ENCODE measurements around the gene MYD88. TPM values are rescaled to one million over a fixed set of nuclear protein-coding genes. Genes with fewer than 3 reads are reported as not detected.

The MYD88 gene
- polyA plus RNA-seq, 1 experiment: 32.4 TPM

DNA sequence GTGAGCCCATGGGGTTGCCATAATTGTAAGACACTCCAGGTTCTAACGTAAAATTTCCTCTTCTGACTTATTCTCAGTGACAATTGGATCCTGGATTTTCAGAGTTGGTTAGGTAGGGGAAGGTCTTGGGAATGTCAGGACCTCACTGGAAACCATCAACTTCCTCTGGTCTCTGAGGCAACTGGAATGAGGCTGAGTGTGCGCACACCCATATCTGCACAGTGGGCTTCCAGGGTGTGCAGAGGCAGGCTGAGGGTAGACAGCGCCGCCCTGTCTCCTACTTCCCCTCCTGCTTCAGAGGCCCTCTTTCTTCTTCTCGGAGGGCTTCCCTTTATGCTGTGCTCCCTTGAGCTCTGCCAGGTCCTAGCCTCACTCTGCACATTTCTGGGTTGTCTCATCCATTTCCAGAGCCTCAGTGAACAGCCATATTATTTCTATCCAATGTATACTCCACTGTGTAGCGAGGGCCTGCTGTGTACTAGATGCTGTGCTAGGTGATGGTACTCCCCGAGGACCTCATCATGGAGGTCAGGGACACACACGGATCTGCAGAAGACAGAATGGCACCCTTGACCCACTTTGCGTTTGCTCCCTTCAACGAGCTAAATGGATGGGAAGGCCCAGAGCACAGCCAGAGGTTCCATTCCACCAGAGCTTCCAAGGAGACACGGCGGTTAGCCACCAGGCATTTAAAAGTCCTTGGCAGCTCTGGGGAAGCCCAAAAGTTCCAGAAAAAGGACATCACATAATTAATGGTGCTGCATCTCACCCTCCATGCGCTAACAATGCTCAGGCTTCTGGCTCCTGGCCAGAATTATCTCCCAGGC, 19.8 kb upstream of the MYD88 start:
- Histone ChIP-seq H3K27me3 (ENCODE audit: control insufficient read depth, insufficient read depth, low read length) (peaks cover 6% of the 10 kb centered on the region), H3K4me3 (ENCODE audit: low read depth, low read length) (no peak overlapping the region), H3K9me3 (ENCODE audit: control insufficient read depth, insufficient read depth, low read length) (no peaks in the 10 kb centered on the region), H3K27ac (ENCODE audit: low read depth, low read length) (no peak overlapping the region)
- no peak for DNase-seq (ENCODE audit: low read depth, low spot score)
- CTCF ChIA-PET: interaction anchor here (0.6 to 2.6 kb wide), 10 partner anchors 13 to 1390 kb away, joined by 3 to 10 read pairs (median 6); partner anchors contain the start of gene XYLB
- TF ChIP-seq, protein P1, sequence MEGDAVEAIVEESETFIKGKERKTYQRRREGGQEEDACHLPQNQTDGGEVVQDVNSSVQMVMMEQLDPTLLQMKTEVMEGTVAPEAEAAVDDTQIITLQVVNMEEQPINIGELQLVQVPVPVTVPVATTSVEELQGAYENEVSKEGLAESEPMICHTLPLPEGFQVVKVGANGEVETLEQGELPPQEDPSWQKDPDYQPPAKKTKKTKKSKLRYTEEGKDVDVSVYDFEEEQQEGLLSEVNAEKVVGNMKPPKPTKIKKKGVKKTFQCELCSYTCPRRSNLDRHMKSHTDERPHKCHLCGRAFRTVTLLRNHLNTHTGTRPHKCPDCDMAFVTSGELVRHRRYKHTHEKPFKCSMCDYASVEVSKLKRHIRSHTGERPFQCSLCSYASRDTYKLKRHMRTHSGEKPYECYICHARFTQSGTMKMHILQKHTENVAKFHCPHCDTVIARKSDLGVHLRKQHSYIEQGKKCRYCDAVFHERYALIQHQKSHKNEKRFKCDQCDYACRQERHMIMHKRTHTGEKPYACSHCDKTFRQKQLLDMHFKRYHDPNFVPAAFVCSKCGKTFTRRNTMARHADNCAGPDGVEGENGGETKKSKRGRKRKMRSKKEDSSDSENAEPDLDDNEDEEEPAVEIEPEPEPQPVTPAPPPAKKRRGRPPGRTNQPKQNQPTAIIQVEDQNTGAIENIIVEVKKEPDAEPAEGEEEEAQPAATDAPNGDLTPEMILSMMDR (IDR thresholded peaks at IDR 0.05; ENCODE audit: low read depth, low read length): no peak
- POLR2A ChIA-PET: interaction anchor here (1.1 kb wide), 1 partner anchor 10 kb away, joined by 4 read pairs; no protein-coding TSS in a partner anchor

DNA sequence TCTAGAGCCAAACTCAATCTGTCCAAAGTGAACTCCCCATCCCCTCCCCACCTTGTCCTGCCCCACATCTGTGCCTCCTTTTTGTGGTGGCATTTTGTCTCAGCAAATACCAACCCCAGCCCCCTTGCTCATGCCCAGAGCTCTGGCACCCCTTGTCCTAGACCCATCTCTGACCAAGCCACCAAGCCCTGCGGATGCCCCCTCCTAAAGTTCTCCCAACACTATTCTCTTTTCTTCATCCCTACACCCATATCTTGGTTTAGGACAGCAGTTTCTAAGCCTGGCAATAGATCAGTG, 19.3 kb upstream of the MYD88 start:
- Histone ChIP-seq H3K27me3 (ENCODE audit: control insufficient read depth, insufficient read depth, low read length) (peaks cover 6% of the 10 kb centered on the region), H3K4me3 (ENCODE audit: low read depth, low read length) (no peak overlapping the region), H3K27ac (ENCODE audit: low read depth, low read length) (no peak overlapping the region), H3K9me3 (ENCODE audit: control insufficient read depth, insufficient read depth, low read length) (no peaks in the 10 kb centered on the region)
- no peak for DNase-seq (ENCODE audit: low read depth, low spot score)
- POLR2A ChIA-PET: no interaction called here
- CTCF ChIA-PET: interaction anchor here (1.3 to 2.6 kb wide), 7 partner anchors 12 to 227 kb away, joined by 3 to 10 read pairs (median 6); partner anchors contain the start of gene XYLB
- TF ChIP-seq, protein P1 (IDR thresholded peaks at IDR 0.05; ENCODE audit: low read depth, low read length): no peak

DNA sequence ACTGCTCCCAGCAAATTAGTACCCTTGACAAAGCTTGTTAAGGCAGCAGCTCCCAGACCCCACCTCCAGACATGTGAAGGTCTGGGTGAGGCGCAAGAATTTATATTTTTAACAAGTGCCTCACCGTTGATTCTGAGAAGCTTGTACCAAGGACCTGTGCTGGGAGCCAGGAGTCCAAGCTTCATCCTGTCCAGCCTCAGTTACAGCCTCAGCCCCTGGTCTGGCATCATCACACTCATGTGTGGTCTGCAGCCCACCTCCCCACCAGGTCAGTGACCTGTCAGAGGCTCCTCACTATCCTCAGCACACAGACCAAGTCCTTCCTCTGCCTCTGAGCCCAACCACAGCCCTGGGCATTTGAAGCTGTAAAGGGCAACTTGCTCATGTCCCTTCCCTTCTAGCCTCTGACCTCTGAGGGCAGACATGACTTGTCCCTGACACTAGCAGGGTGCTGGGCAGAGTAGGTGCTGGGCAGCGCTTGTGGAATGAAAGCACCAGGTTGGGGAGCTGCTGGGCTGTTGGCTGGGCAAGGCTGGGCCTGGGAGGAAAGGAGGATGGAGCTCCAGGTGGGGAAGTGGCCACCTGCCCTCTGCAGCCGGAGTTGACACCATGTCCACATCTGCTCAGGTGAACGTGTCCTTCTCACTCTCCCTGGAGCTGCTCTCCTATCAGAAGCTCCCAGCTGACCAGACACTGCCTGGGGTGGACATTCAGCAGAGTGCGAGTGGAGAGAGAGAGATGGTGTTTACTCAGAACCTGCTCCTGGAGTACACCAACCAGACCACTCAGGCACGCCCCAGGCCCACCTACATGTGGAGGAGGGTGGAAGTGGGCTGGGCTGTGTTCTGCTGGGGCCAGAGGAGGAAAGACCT, 18.4 kb upstream of the MYD88 start:
- Histone ChIP-seq H3K27ac (ENCODE audit: low read depth, low read length) (no peak overlapping the region), H3K9me3 (ENCODE audit: control insufficient read depth, insufficient read depth, low read length) (no peaks in the 10 kb centered on the region), H3K4me3 (ENCODE audit: low read depth, low read length) (no peak overlapping the region), H3K27me3 (ENCODE audit: control insufficient read depth, insufficient read depth, low read length) (no peaks in the 10 kb centered on the region)
- CTCF ChIA-PET: interaction anchor here (1.0 to 2.3 kb wide), 6 partner anchors 11 to 377 kb away, joined by 3 to 10 read pairs (median 4); partner anchors contain the start of genes EXOG and XYLB
- TF ChIP-seq, protein P1 (IDR thresholded peaks at IDR 0.05; ENCODE audit: low read depth, low read length): no peak
- DNase-seq (ENCODE audit: low read depth, low spot score): no peak
- POLR2A ChIA-PET: no interaction called here

DNA sequence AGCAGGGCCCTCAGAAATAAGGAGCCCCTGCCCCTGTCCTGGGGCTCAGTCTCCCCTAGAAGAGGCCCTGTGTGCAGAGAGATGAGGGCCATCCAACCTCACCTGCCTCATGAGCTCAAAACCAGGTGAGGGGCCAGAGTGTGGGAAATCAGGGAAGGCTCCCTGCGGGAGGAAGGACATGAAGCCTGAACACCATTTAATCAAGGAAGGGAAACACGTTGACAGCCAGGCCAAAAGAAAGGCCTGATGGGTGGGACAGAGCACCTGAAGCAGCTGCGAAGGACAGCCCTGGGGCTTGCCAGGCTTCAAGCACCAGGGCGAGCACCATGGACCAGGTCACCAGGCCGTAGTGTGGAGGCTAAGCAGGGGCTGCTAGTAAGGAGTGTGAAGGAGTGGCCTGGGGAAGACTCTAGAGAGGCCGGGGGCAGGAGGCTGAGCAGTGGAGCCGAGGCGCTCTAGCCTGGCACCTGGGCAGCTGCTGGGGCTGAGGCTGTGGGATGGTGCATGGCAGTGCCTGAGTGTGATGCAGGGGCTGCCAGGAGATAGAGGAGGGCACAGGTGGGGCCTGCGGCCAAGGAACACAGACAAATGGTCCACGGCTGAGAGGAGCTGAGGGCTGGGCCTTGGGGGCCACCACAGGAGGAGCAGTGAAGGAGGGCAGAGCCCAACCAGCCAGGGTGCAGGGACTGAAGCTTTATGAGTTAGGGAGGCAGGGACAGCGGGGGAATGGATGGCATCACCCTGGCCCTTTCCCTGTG, 17.6 kb upstream of the MYD88 start:
- POLR2A ChIA-PET: no interaction called here

More for the DNA sequence above, 17.6 kb upstream of the MYD88 start:
- CTCF ChIA-PET: interaction anchor here (1.0 to 2.0 kb wide), 2 partner anchors 226 to 376 kb away, joined by 3 to 10 read pairs; partner anchors contain the start of genes EXOG and XYLB
- DNase-seq (ENCODE audit: low read depth, low spot score): no peak
- H3K27ac ChIP-seq (ENCODE audit: low read depth, low read length): no peak overlapping the region
- no peaks in the 10 kb centered on the region for H3K27me3 ChIP-seq (ENCODE audit: control insufficient read depth, insufficient read depth, low read length)
- no peak overlapping the region for H3K4me3 ChIP-seq (ENCODE audit: low read depth, low read length)
- TF ChIP-seq, protein P1 (IDR thresholded peaks at IDR 0.05; ENCODE audit: low read depth, low read length): no peak
- no peaks in the 10 kb centered on the region for H3K9me3 ChIP-seq (ENCODE audit: control insufficient read depth, insufficient read depth, low read length)

All from AG04450 (cell line).